ENCODE measurements around the gene HTR7.

The HTR7 gene

GRCh38 chr10:90855126-90855525, 2.7 kb downstream of the HTR7 start:
- no peak for TF ChIP-seq FOXP2 (optimal IDR thresholded peaks at IDR 0.05; ENCODE audit: borderline replicate concordance, extremely low read depth, extremely low read length, insufficient read depth)
- TF ChIP-seq TAF1 (IDR thresholded peaks at IDR 0.05; ENCODE audit: borderline replicate concordance, insufficient read depth, low read length) = no peak
- TF ChIP-seq POLR2AphosphoS5 (IDR thresholded peaks at IDR 0.05; ENCODE audit: low read depth, low read length) = no peak
- no peak for TF ChIP-seq REST (IDR thresholded peaks at IDR 0.05; ENCODE audit: insufficient read depth in 1 of 2, low read depth in 2 of 2, low read length in 2 of 2)
- TF ChIP-seq SIN3A (IDR thresholded peaks at IDR 0.05; ENCODE audit: borderline replicate concordance, insufficient read depth, low read length) = no peak

- no peak for TF ChIP-seq TAF1 (IDR thresholded peaks at IDR 0.05; ENCODE audit: borderline replicate concordance, insufficient read depth, low read length)
- TF ChIP-seq REST (IDR thresholded peaks at IDR 0.05; ENCODE audit: insufficient read depth in 1 of 2, low read depth in 2 of 2, low read length in 2 of 2) = no peak
Observed at GRCh38 chr10:90849956-90850749, 7.7 kb downstream of the HTR7 start.

- TF ChIP-seq REST (IDR thresholded peaks at IDR 0.05; ENCODE audit: insufficient read depth in 1 of 2, low read depth in 2 of 2, low read length in 2 of 2) (no peak), POLR2AphosphoS5 (IDR thresholded peaks at IDR 0.05; ENCODE audit: low read depth, low read length) (no peak), FOXP2 (optimal IDR thresholded peaks at IDR 0.05; ENCODE audit: borderline replicate concordance, extremely low read depth, extremely low read length, insufficient read depth) (no peak), SIN3A (IDR thresholded peaks at IDR 0.05; ENCODE audit: borderline replicate concordance, insufficient read depth, low read length) (no peak), TAF1 (IDR thresholded peaks at IDR 0.05; ENCODE audit: borderline replicate concordance, insufficient read depth, low read length) (no peak)
Observed at GRCh38 chr10:90847436-90847835, 10.4 kb downstream of the HTR7 start.

GRCh38 chr10:90846746-90847145, 11.1 kb downstream of the HTR7 start:
- TF ChIP-seq FOXP2 (optimal IDR thresholded peaks at IDR 0.05; ENCODE audit: borderline replicate concordance, extremely low read depth, extremely low read length, insufficient read depth) (no peak), TAF1 (IDR thresholded peaks at IDR 0.05; ENCODE audit: borderline replicate concordance, insufficient read depth, low read length) (no peak), POLR2AphosphoS5 (IDR thresholded peaks at IDR 0.05; ENCODE audit: low read depth, low read length) (no peak), REST (IDR thresholded peaks at IDR 0.05; ENCODE audit: insufficient read depth in 1 of 2, low read depth in 2 of 2, low read length in 2 of 2) (no peak), SIN3A (IDR thresholded peaks at IDR 0.05; ENCODE audit: borderline replicate concordance, insufficient read depth, low read length) (no peak)

- TF ChIP-seq FOXP2 (optimal IDR thresholded peaks at IDR 0.05; ENCODE audit: borderline replicate concordance, extremely low read depth, extremely low read length, insufficient read depth) (no peak), POLR2AphosphoS5 (IDR thresholded peaks at IDR 0.05; ENCODE audit: low read depth, low read length) (no peak), SIN3A (IDR thresholded peaks at IDR 0.05; ENCODE audit: borderline replicate concordance, insufficient read depth, low read length) (no peak), TAF1 (IDR thresholded peaks at IDR 0.05; ENCODE audit: borderline replicate concordance, insufficient read depth, low read length) (no peak)
Observed at GRCh38 chr10:90845726-90846125, 12.1 kb downstream of the HTR7 start.
